Measurements from ENCODE around the gene ELF1.
"Not testable (repeated sequence)": the region's sequence is repeated elsewhere in the genome, so short reads cannot be mapped to it uniquely, and the experiment has no call there.

ELF1 gene

DNA sequence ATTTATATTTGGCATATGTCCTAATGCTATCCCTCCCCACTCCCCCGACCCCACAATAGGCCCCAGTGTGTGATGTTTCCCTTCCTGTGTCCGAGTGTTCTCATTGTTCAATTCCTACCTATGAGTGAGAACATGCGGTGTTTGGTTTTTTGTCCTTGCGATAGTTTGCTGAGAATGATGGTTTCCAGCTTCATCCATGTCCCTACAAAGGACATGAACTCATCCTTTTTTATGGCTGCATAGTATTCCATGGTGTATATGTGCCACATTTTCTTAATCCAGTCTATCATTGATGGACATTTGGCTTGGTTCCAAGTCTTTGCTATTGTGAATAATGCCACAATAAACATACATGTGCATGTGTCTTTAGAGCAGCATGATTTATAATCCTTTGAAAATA is 23.3 kb upstream of the ELF1 start:
- DNase-seq (ENCODE audit: low read depth) = not testable (repeated sequence)

DNA sequence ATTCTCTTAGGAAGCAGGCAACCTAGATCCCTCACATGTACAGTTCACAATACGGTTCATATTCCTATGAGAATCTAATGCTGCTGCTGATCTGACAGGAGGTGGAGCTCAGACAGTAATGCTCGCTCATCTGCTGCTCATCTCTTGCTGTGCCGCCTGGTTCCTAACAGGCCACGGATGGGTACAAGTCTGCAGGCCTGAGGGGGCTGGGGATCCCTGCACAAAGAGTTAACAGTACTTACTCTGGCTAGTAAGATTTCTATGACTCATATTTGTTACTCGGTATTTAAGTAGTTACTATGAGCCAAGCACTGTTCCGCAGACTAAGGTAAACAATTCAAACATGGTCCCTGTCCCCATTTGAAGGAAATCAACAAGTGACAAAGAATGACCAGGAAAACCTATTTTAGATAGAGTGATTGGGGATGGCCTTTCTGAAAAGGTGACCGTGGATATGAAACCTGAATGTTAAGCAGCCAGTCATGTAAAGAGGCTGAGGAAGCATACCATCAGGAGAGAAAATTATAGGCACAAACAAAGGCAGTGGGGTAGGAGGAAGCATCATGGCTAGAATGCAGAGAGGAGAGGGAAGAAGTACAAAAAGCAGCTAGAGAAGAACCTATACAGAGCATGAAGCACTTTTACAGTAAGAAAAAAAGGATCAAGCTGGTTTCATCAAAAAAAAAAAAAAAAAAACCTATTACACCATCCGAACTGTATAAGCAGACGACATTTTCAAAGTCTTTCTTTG is 21.6 kb upstream of the ELF1 start:
- no peak for DNase-seq (ENCODE audit: low read depth)

DNA sequence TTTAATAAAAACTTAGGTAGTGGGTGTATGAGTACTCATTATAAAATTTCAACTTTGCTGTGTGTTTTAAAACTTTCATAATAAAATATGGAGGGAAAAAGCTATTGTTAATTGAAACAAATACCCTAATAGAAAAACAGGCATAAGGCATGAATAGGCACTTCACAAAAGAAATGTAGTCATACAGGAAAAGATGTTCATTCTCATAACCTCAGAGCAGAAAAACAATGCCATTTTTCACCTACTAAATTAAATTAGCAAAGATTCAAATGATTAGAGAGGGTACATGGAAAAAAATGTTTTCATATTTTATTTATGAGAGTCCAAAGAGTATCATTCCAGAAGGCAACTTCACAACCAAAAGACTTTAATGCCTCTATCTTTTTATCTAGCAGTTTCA is 20.6 kb upstream of the ELF1 start:
- DNase-seq (ENCODE audit: low read depth) = no peak

DNA sequence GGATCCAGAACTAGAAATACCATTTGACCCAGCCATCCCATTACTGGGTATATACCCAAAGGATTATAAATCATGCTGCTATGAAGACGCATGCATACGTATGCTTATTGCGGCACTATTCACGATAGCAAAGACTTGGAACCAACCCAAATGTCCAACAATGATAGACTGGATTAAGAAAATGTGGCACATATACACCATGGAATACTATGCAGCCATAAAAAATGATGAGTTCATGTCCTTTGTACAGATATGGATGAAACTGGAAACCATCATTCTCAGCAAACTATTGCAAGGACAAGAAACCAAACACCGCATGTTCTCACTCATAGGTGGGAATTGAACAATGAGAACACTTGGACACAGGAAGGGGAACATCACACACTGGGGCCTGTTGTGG is 17.4 kb upstream of the ELF1 start:
- not testable (repeated sequence) for DNase-seq (ENCODE audit: low read depth)

DNA sequence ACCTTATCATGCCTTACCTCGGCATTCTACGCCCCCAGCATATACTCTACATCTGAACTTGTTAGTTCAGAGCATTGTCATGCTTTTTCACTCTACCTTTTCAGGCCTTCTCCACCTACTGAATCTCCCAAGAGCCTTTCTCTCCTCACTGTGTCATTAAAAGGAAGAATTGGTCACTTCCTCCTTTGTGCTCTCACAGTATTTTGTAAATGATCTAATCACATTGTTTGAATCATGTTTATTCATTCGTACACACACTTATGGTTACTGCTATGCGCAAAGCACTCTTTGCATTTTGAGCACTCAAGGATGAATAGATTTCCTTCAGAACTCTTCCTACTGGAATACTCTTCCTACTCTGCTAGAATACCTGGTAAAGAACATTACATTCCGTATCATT is 15.8 kb upstream of the ELF1 start:
- DNase-seq (ENCODE audit: low read depth) = no peak

DNA sequence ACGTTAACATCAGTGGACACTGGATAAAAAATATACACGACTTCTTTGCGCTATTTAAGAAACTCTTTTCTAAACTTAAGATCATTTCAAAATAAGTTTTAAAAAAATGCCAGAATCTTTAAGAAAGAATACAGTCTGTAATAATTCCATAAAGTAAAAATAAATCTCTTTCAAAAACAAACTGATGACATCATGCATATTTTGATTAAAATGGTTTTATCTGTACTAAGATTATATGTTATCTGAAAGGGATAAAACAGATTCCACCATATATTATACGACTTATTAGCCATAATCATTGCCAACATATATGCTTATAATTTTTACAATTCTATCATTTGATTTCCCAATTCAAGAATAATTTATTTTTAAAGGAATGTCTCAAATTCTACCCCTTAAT is 15.3 kb upstream of the ELF1 start:
- DNase-seq (ENCODE audit: low read depth) = no peak

DNA sequence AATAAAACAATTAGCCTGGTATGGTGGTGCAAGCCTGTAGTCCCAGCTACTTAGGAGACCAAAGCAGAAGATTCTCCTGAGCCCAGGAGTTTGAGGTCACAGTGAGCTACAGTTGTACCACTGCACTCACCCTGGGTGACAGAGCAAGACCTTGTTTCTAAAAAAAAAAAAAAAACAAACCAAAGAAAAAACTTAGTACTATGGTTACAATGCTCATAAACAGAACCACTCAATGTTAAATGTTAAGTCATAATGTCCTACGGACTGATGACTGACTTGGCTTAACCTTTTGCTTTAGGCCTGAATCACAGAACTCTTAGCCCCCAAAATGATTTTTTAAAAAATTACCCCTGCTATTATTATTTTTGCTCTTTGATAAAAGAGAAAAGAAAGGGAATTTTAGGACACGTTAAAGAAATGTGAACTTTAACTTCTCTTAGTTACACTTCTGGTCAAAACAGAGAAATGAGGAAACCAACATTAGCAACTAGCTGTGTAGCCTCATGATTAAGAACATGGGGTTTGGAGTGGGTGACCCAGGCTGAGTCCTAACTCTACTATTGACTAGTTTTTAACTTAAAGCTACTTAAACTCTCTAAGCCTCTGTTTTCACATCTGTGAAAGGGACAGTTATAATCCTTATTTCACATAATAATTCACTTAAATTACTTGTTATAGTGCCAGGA is 13.7 kb upstream of the ELF1 start:
- DNase-seq (ENCODE audit: low read depth) = no peak

DNA sequence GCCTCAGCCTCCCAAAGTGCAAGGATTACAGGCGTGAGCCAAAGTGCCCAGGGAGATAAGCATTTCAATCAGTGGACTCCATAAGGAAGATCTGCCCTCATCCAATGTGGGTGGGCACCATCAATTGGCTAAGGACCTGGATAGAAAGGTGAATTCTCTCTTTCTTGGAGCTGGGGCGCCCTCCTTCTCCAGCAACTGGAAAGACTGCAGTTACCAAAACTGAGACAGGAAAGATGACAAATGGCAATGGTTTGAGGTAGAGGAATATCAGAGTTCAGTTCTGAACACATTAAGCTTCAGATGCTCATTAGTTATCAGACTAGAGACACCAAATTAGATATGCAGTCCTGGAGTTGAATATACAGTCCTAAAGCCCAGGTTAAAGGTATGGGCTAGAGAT is 10.5 kb upstream of the ELF1 start:
- DNase-seq (ENCODE audit: low read depth) = no peak

DNA sequence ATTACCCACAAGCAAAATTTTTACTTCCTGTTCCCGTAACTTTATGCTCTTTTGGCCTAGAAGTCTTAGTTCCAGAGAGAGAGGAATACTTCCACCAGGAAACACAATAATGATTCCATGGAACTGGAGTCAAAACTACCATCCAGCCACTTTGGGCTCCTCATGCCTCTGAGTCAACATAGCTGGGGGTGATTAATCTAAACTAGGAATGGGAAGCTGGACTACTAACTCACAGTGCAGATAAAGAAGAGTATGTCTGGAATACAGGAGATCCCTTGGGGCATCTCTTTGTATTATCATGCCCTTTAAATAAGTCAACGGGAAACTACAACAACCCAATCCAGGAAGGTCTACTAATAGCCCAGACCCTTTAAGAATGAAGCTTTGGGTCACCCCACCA is 8.9 kb upstream of the ELF1 start:
- DNase-seq (ENCODE audit: low read depth) = no peak

DNA sequence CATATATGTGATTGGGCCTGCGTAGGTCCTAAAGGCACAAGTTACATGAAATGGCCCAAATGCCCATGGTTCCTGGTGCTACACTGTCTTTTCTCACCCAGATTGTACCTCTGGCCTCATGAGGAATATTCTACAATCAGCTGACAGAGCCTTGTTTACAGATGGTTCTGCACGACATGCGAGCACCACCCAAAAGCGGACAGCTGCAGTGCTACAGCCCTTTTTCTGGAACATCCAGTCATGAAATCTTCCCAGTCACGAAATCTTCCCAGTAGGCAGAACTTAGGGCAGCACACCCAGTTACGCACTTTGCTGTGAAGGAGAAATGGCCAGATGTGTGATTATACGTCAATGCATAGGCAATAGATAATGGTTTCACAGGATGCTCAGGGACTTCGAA is 7.7 kb upstream of the ELF1 start:
- no peak for DNase-seq (ENCODE audit: low read depth)

DNA sequence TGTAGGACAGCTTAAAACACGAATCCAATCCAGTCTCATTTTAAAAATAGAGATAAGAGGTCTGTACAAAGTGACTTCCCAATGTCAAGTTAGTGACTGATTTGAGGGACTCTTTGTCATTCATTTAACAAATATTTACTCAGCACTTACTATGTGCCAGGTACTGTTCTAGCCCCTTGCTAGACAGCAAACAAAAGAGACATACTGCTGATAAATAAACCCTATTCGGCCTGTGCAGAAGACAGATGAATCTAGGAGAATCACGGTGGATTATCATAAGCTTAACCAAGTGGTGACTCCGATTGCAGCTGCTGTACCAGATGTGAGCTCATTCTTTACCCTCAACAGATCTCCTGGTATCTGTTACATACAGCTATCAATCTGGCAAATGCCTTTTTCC is 6.4 kb upstream of the ELF1 start:
- no peak for DNase-seq (ENCODE audit: low read depth)

DNA sequence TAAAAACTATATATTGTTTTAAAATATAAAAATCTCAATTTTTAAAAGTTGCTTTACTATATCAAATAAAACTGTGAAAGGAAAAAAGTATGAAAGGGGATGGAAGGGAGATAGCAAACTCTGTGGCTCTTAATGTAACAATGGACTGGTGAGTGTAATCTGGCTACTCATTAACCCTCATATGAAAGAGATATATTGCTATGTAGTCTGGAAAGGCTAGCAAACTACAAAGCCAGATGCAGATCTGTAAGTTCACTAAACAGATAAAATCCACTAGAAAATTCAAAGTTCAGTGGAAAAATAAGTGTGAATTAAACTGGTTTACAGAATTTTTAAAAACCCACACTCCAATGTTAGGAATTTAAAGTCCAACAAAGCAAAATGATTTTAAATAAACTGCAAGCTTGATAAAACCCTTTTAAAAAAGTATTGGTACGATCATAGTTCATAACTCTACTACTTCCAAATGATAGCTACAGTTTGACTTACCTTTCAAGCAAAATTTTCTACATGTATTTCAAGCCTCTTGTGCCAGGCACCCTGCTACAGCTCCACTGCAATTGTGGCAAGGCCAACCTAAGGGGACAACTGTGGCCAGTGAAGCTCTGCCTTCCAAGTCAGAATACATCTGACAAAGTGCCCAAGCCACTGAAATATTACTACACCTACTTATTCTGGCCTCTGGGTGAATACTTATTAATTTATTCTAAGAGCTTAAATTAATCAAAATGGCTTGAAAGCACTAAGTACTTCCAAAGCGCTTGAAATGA is 647 bp upstream of the ELF1 start:
- no peak for DNase-seq (ENCODE audit: low read depth)

DNA sequence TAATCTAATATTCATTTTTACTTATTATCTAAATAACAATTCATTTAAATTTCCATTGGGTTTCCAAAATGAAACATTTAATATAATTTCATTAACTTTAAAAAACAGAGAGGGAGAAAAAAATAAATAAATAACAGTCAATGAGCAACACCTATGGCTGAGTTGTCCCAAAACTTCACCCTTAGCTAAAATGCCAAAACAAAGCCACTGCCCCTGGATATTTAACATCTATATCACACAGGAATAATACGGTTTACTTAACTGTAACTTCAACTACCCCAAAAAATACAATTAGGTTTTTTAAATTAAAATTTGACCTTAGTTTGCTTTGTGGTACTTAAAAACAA is 541 bp downstream of the ELF1 start:
- no peak for DNase-seq (ENCODE audit: low read depth)

DNA sequence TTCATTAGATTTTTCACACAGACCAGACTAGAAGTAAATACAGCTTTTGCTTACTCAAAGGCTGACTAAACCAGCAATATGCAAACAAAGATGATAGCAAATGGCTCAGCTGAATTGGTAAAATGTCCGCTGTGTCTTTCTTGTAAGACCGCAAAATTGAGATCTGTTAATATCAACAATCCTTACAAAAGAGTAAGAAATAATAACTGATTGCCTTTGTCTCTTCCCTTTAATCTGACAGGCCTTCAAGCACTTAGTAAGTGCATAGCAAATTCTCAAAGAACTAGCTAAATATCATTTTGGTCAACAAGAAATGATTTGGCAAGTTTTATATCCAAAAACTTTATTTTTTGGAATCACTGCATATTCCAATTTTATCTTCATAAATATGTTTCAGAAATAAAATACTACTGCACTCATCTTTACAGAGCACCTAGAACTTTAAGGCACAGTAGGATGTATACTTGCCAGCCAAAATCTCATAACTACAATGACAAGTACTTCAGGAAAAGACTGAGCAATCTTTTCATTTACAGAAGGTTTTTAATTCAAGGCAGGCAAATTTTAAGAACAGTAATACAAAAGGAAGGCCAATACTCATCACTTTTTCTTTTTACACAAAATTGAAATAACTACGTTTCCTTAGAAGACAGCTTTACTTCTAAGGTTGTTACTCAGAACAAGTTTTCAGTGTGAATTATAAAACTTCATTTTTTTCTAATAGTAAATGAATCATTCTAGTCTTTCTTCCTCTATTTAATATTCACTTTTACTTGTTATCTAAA is 1.1 kb downstream of the ELF1 start:
- DNase-seq (ENCODE audit: low read depth) = no peak

DNA sequence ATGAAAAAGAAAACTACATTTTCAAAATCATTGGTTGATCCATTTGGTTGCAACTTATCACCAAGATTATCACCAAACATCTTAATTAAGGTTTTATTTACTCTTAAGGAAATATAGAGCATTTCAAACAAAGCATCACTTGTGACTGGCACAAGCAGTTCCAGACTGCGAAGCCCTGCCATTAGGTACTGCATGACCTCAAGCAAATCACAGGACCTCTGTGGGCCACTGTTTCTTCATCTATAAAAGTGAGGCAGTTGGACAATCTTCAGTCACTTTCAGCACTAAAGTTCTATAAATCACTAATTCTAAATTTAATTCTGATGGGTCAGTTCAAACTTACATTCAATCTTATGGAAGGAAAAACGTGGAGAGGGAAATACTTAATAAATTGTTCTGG is 2.0 kb downstream of the ELF1 start:
- no peak for DNase-seq (ENCODE audit: low read depth)

DNA sequence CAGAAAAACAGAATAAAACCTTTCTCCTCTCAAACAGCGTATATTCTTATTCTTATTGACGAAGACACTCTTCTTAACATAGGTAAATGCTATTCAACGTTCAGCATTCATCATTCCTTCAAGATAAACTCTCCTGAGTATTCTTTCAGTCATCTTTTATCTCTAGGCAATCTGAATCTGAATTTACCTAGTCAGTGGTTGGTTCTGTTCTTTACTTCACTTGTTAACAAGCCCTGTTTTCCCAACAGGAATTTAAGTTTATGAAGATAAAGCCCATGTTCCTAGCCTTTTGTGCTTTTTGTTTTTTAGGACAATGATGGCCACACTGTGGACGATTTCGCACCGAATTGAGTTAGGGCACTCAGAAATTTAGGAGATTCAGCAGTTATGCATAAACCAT is 3.2 kb downstream of the ELF1 start:
- DNase-seq (ENCODE audit: low read depth) = no peak

DNA sequence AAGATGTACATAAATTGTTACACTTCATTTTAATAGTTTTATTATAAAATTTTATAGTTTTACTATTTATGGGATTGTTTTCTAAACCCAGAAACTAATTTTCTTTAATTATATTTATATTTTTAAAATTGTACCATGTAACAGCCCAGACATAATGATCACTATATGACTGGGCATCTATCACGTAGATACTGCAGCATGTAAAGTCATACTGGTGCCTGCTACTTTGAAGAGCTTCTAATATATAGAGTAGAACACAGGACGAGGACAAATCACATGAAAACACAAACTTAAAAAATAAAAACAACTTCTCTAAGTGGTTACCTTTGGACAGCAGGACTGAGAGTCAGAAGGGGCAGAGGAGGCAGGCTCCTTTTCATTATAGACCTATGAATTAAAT is 5.3 kb downstream of the ELF1 start:
- no peak for DNase-seq (ENCODE audit: low read depth)

DNA sequence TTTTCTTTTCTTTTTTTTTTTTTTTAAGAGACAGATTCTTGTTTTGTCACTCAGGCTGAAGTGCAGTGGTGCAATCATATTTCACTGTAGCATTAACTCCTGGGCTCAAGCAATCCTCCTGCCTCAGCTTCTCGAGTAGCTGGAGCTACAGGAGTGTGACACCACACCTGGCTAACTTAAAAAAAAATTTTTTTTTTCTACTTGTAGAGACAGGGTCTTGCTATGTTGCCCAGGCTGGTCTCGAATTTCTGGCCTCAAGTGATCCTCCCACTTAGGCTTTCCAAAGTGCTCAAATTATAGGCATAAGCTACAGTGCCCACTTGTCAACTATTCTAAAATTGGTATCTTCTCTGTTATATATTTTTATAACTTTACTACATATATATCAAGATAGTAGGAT is 6.6 kb downstream of the ELF1 start:
- no peak for DNase-seq (ENCODE audit: low read depth)

DNA sequence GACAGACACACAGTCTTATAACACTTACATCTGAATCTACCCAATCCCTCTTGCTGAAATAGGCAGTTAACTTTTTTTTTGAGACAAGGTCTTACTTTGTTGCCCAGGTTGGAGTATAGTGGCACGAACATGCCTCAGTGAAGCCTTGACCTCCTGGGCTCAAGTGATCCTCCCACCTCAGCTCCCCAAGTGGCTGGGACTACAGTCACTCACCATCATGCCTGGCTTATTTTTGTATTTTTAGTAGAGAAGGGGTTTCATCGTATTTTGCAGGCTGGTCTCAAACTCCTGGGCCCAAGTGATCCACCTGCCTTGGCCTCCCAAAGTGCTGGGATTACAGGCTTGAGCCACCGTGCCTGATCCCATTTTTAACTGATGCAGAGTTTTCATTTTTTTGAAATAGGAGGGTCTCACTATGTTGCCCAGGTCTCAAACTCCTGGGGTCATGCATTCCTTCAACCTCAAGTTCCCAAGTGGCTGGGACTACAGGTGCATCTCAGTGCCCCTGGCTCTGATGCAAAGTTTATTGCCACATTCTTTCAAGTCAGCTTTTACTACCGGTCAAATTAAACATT is 7.6 kb downstream of the ELF1 start:
- DNase-seq (ENCODE audit: low read depth) = no peak

DNA sequence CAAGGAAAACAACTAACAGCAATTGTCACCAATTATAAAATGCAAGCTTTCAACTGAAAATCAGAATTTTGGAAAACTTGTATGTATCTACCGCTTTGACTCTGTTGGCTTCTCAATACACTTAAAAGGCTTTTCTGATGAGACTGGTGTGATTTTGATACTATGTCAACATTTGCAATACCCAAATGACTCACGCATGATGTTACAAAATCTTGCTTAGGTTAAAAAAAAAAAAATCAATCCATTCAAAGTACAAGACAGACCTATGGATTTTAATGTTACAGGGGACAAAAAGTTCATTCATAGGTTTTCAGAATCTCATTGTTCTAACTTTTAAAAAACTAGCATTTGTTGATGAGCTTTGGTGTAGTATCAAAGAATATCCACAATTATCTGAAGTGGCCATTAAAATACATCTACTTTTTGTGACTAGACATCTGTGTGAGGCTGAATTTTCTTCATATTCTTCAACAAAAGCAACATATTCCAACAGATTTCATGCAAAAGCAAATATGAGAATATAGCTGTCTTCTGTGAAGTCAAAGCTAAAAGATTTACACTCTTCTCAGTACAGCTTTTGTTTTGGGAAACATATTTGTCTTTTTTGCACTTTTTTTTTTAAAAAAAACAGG is 10.7 kb downstream of the ELF1 start:
- DNase-seq (ENCODE audit: low read depth) = no peak

DNA sequence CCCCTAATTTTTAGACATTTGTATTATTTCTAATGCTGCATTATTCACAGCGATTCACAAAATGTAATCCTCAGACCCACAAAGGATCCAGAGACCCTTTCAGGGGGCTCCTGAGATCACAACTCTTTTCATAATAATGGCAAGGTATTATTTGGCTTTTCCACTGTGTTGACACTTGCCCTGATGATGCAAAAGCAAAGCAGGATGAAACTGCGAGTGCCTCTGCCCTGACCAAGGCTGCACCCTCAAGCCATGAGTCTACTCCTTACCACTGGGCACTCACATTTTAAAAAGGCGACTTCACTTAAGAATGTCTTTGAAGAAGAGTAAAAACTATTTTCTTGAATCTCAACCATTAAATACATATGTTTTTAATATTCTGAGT is 11.4 kb downstream of the ELF1 start:
- DNase-seq (ENCODE audit: low read depth) = no peak

Data from activated T-cell treated with anti-CD3 and anti-CD28 coated beads for 1 hour (primary cell).